ENCODE results near the gene E2F6.

GRCh38 chr2:11491348-11491933, 25.5 kb upstream of the E2F6 start:
- TF ChIP-seq POLR2A (IDR thresholded peaks at IDR 0.05) = no peak
- no peak for TF ChIP-seq CTCF (IDR thresholded peaks at IDR 0.05 in 4 of 5, conservative IDR thresholded peaks at IDR 0.05 in 1 of 5)
